Body of pancreas (tissue), 4 donors: ENCODE measurements around the gene USP50.

Source experiments
- CTCF ChIP-seq, 7 experiments: fragments of 450-650 bp in 4 of 7; fragments of 200-600 bp in 3 of 7; sonication (generic) in 3 of 7; IDR thresholded peaks; one replicate each; pipeline ENCODE4 v1.5.1; 2016 to 2019; ENCODE audit warnings: antibody characterized with exemption in 7 of 7
- POLR2A ChIP-seq, 3 donors: fragments of 450-650 bp; IDR thresholded peaks; one replicate each; pipeline ENCODE4 v1.6.1; 2016; ENCODE audit warnings: antibody characterized with exemption in 3 of 3, mild to moderate bottlenecking in 2 of 3

DNA sequence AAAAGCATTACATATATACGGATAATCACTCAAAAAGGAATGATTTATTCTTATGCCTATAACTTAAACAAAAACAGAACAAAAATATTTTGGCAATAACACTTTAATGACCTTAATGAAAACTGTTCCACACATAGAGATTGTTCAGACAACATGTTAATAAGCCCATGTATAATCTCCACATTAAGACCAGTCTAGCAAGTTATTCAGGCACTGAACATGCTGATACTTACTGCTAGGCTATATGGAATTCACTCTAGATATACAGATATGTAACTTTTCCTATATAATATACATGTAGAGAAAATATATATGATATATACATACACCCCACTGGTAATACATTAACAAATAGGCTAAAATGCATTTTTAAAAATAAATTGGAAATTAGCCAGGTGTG is 43.8 kb upstream of the USP50 start:
- TF ChIP-seq POLR2A (IDR thresholded peaks at IDR 0.05), result no peak
- no peak for TF ChIP-seq CTCF (IDR thresholded peaks at IDR 0.05)
